ENCODE results near the gene CLK2. TPM values are rescaled to one million over a fixed set of nuclear protein-coding genes. Genes with fewer than 3 reads are reported as not detected.

The CLK2 gene
- polyA plus RNA-seq, 1 donor (not counting 4 experiments of a cell fraction or from before 2014, with no cell fraction given) = 45.3 TPM

DNA sequence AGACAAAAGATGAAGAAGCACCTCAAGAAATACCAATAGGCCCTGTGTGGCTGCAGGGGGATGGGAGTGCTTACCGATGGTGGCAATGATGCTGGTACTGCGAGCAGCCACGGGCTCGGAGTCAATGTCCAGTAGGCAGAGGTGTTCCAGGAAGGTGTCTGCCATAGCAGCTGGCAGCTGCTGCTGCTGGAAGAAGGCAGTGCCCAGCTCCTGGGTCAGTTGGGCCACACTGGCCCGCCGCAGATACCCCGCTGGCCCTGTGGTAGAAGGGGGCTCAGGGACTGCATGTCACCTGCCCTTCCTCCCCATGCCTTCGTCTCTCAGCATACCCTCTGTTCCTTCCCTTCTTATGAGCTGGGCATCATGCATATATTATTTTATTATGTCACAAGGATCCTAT is 26.7 kb upstream of the CLK2 start:
- H3K4me1 ChIP-seq (ENCODE audit: control insufficient read depth, extremely low read depth, insufficient read depth, low read length) = peaks cover 10% of the 10 kb centered on the region
- no peaks in the 10 kb centered on the region for H3K9me3 ChIP-seq (ENCODE audit: control insufficient read depth, low read depth, low read length)
- no peak overlapping the region for H3K9ac ChIP-seq (ENCODE audit: control insufficient read depth, extremely low read depth, insufficient read depth, low read length)
- no peaks in the 10 kb centered on the region for H3K36me3 ChIP-seq (ENCODE audit: control insufficient read depth in 2 of 2, extremely low read depth in 1 of 2, insufficient read depth in 2 of 2, low read length in 2 of 2)
- no peaks in the 10 kb centered on the region for H4K20me1 ChIP-seq (ENCODE audit: control insufficient read depth, extremely low read depth, insufficient read depth, low read length)
- peaks cover 10% of the 10 kb centered on the region for H3K27me3 ChIP-seq (ENCODE audit: control insufficient read depth, extremely low read depth, insufficient read depth, low read length)
- H3K27ac ChIP-seq (ENCODE audit: control insufficient read depth, insufficient read depth, low read length) = no peak overlapping the region
- DNase-seq (ENCODE audit: low read depth, low spot score) = no peak
- TF ChIP-seq CTCF (optimal IDR thresholded peaks at IDR 0.05 in 1 of 3, IDR thresholded peaks at IDR 0.05 in 1 of 3, conservative IDR thresholded peaks at IDR 0.05 in 1 of 3; ENCODE audit: extremely low read depth in 1 of 3, insufficient read depth in 2 of 3, low read length in 3 of 3) = no peak
- no peak for TF ChIP-seq EZH2 (IDR thresholded peaks at IDR 0.05; ENCODE audit: low read length)
- no peak overlapping the region for H2AFZ ChIP-seq (ENCODE audit: control insufficient read depth, low read length)
- H3K4me2 ChIP-seq (ENCODE audit: control insufficient read depth, extremely low read depth, insufficient read depth, low read depth, low read length) = no peak overlapping the region
- H3K9me1 ChIP-seq (ENCODE audit: control insufficient read depth, extremely low read depth, insufficient read depth, low read length) = no peaks in the 10 kb centered on the region
- dilution Hi-C loops (cut with MboI; ENCODE audit: extremely low pct_ligation_motif_present, low sequenced_read_pairs) = no loop called here
- no peak overlapping the region for H3K4me3 ChIP-seq (ENCODE audit: control insufficient read depth in 2 of 3, extremely low read depth in 1 of 3, insufficient read depth in 2 of 3, low read depth in 1 of 3, low read length in 3 of 3)
- H3K79me2 ChIP-seq (ENCODE audit: control insufficient read depth, insufficient read depth, low read length) = no peaks in the 10 kb centered on the region
- no peak for FAIRE-seq

DNA sequence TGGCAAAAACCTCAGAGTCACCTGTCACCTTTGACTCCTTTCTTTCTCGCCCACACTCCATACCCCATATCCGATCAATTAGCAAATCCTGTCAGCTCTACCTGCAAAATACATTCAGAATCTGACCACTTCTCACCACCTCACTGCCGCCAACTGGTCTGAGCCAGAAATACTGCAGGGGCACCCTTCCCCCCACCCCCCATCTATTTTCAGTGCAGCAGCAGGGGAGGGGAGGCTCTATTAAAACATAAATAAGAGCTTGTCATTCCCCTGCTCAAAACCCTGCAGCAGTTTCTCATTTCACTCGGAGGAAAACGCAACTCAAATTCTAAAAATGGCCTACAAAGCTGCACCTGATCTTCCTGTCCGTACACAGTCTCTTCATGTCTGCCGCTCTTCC is 24.1 kb upstream of the CLK2 start:
- Histone ChIP-seq H2AFZ (ENCODE audit: control insufficient read depth, low read length) (no peak overlapping the region), H3K9me1 (ENCODE audit: control insufficient read depth, extremely low read depth, insufficient read depth, low read length) (no peaks in the 10 kb centered on the region), H3K36me3 (ENCODE audit: control insufficient read depth in 2 of 2, extremely low read depth in 1 of 2, insufficient read depth in 2 of 2, low read length in 2 of 2) (no peaks in the 10 kb centered on the region), H3K9me3 (ENCODE audit: control insufficient read depth, low read depth, low read length) (no peaks in the 10 kb centered on the region), H3K27me3 (ENCODE audit: control insufficient read depth, extremely low read depth, insufficient read depth, low read length) (peaks cover 18% of the 10 kb centered on the region), H3K9ac (ENCODE audit: control insufficient read depth, extremely low read depth, insufficient read depth, low read length) (no peak overlapping the region), H3K4me3 (ENCODE audit: control insufficient read depth in 2 of 3, extremely low read depth in 1 of 3, insufficient read depth in 2 of 3, low read depth in 1 of 3, low read length in 3 of 3) (no peak overlapping the region), H3K4me1 (ENCODE audit: control insufficient read depth, extremely low read depth, insufficient read depth, low read length) (peaks cover 12% of the 10 kb centered on the region), H3K27ac (ENCODE audit: control insufficient read depth, insufficient read depth, low read length) (no peak overlapping the region), H4K20me1 (ENCODE audit: control insufficient read depth, extremely low read depth, insufficient read depth, low read length) (no peaks in the 10 kb centered on the region), H3K4me2 (ENCODE audit: control insufficient read depth, extremely low read depth, insufficient read depth, low read depth, low read length) (no peak overlapping the region), H3K79me2 (ENCODE audit: control insufficient read depth, insufficient read depth, low read length) (no peaks in the 10 kb centered on the region)
- TF ChIP-seq CTCF (optimal IDR thresholded peaks at IDR 0.05 in 1 of 3, IDR thresholded peaks at IDR 0.05 in 1 of 3, conservative IDR thresholded peaks at IDR 0.05 in 1 of 3; ENCODE audit: extremely low read depth in 1 of 3, insufficient read depth in 2 of 3, low read length in 3 of 3) = no peak
- no peak for TF ChIP-seq EZH2 (IDR thresholded peaks at IDR 0.05; ENCODE audit: low read length)
- dilution Hi-C loops (cut with MboI; ENCODE audit: extremely low pct_ligation_motif_present, low sequenced_read_pairs) = no loop called here
- no peak for FAIRE-seq
- DNase-seq (ENCODE audit: low read depth, low spot score) = no peak
